IMR-90 (cell line): ENCODE results near the gene GABRQ. TPM values are rescaled to one million over a fixed set of nuclear protein-coding genes. Genes with fewer than 3 reads are reported as not detected.

Experiments used
- ATAC-seq: fragments of 200-7000 bp; cut with Tn5 transposase; 2 replicates; pipeline ENCODE4 v1.9.1; 2020; ENCODE audit warnings: low read depth, mild to moderate bottlenecking, moderate library complexity
- BruUV-seq: library from RNA; stranded (reverse); fragments of 400-500 nt; replicated peaks from 2 replicates; lab custom pipeline; 2021; lab: Mats Ljungman, UMichigan
- CTCF ChIA-PET: fragments of 300-600 bp; formaldehyde crosslinking; extraction: SDS; loops from one replicate; lab custom pipeline; 2021; ENCODE audit warnings: antibody characterized with exemption; lab: Yijun Ruan, JAX
- POLR2A ChIA-PET: fragments of 300-600 bp; sonication (Branson Sonifier 250); formaldehyde crosslinking; loops from one replicate; lab custom pipeline; 2022; ENCODE audit warnings: antibody characterized with exemption; ENCODE audit not compliant: unreplicated experiment; lab: Charles Lee
- DNase-seq: peaks from one replicate; pipeline ENCODE4 v3.0.0; 2013
- H2AFZ ChIP-seq: replicated peaks from 2 replicates; pipeline ENCODE3; 2013; ENCODE audit warnings: low read length, mild to moderate bottlenecking; ENCODE audit not compliant: poor library complexity
- H2AK5ac ChIP-seq: 2 replicates; pipeline ENCODE4 v1.6.1; 2013; ENCODE audit warnings: low read depth, low read length, inconsistent platforms
- H2AK9ac ChIP-seq: replicated peaks from 2 replicates; pipeline ENCODE3; 2013; ENCODE audit warnings: mild to moderate bottlenecking, low read depth, low read length, moderate library complexity; ENCODE audit not compliant: poor library complexity
- H2BK120ac ChIP-seq: 2 replicates; pipeline ENCODE4 v1.6.1; 2013; ENCODE audit warnings: low read depth, low read length, inconsistent platforms
- H2BK15ac ChIP-seq: 3 replicates; pipeline ENCODE4 v1.6.1; 2013; ENCODE audit warnings: low read depth, low read length, inconsistent platforms
- H2BK20ac ChIP-seq: 2 replicates; pipeline ENCODE4 v1.6.1; 2013; ENCODE audit warnings: low read depth, mild to moderate bottlenecking, inconsistent platforms, low read length, moderate library complexity
- H2BK5ac ChIP-seq: 2 replicates; pipeline ENCODE4 v1.6.1; 2013; ENCODE audit warnings: mild to moderate bottlenecking, low read depth, low read length, inconsistent platforms; ENCODE audit not compliant: poor library complexity, severe bottlenecking
- H3K14ac ChIP-seq: replicated peaks from 2 replicates; pipeline ENCODE4 v1.6.1; 2013; ENCODE audit warnings: low read depth, low read length, inconsistent platforms
- H3K18ac ChIP-seq: 2 replicates; pipeline ENCODE4 v1.6.1; 2013; ENCODE audit warnings: low read depth, low read length, control low read depth
- H3K23ac ChIP-seq: 2 replicates; pipeline ENCODE4 v1.6.1; 2013; ENCODE audit warnings: low read depth, low read length, inconsistent platforms
- H3K27ac ChIP-seq: 2 replicates; pipeline ENCODE4 v1.5.1; 2013; ENCODE audit warnings: mild to moderate bottlenecking, control low read depth, low read length; ENCODE audit not compliant: insufficient read depth
- H3K27me3 ChIP-seq: 2 replicates; pipeline ENCODE4 v1.6.1; 2013; ENCODE audit warnings: low read length; ENCODE audit not compliant: control insufficient read depth, insufficient read depth
- H3K36me3 ChIP-seq: 2 replicates; pipeline ENCODE4 v1.6.1; 2013; ENCODE audit warnings: low read length, mixed read lengths; ENCODE audit not compliant: control insufficient read depth, insufficient read depth
- H3K4ac ChIP-seq: 2 replicates; pipeline ENCODE4 v1.6.1; 2013; ENCODE audit warnings: low read depth, low read length, inconsistent platforms
- H3K4me1 ChIP-seq: 2 replicates; pipeline ENCODE4 v1.6.1; 2013; ENCODE audit warnings: low read length, mixed read lengths; ENCODE audit not compliant: control insufficient read depth, insufficient read depth
- H3K4me2 ChIP-seq: 2 replicates; pipeline ENCODE4 v1.6.1; 2013; ENCODE audit warnings: low read depth, mild to moderate bottlenecking, control low read depth, low read length, moderate library complexity
- H3K4me3 ChIP-seq: 2 replicates; pipeline ENCODE4 v1.5.1; 2013; ENCODE audit warnings: low read depth, mild to moderate bottlenecking, control low read depth, low read length, moderate library complexity; ENCODE audit not compliant: insufficient read depth
- H3K56ac ChIP-seq: 2 replicates; pipeline ENCODE4 v1.6.1; 2013; ENCODE audit warnings: low read length, inconsistent platforms; ENCODE audit not compliant: insufficient read depth; ENCODE audit errors: extremely low read depth
- H3K79me1 ChIP-seq, 2 experiments: 2 replicates each; pipeline ENCODE4 v1.6.1; 2013; ENCODE audit warnings: low read length in 2 of 2, inconsistent platforms in 1 of 2, low read depth in 1 of 2
- H3K9ac ChIP-seq: 2 replicates; pipeline ENCODE4 v1.6.1; 2013; ENCODE audit warnings: low read depth, low read length, control low read depth
- H3K9me1 ChIP-seq: 2 replicates; pipeline ENCODE4 v1.6.1; 2013; ENCODE audit warnings: low read length, inconsistent platforms; ENCODE audit not compliant: insufficient read depth
- H3K9me3 ChIP-seq: 2 replicates; pipeline ENCODE4 v1.6.1; 2013; ENCODE audit warnings: low read length; ENCODE audit not compliant: control insufficient read depth, insufficient read depth
- H4K20me1 ChIP-seq: 2 replicates; pipeline ENCODE4 v1.6.1; 2013; ENCODE audit warnings: low read length, inconsistent platforms; ENCODE audit not compliant: insufficient read depth
- H4K5ac ChIP-seq: 2 replicates; pipeline ENCODE4 v1.6.1; 2013; ENCODE audit warnings: mild to moderate bottlenecking, low read depth, low read length, control low read depth
- H4K8ac ChIP-seq, 2 experiments: 2 replicates each; pipeline ENCODE4 v1.6.1; 2013; ENCODE audit warnings: low read depth in 2 of 2, low read length in 2 of 2, control low read depth in 1 of 2, inconsistent platforms in 1 of 2
- H4K91ac ChIP-seq: 2 replicates; pipeline ENCODE4 v1.6.1; 2013; ENCODE audit warnings: low read depth, low read length, inconsistent platforms; ENCODE audit not compliant: insufficient read depth
- CEBPB ChIP-seq: IDR thresholded peaks from 2 replicates; pipeline ENCODE4 v1.6.1; 2012; ENCODE audit warnings: low read depth, low read length, improper control_type of control experiment
- CHD1 ChIP-seq: IDR thresholded peaks from 2 replicates; pipeline ENCODE4 v1.6.1; 2012; ENCODE audit warnings: low read depth, low read length, improper control_type of control experiment
- ELK1 ChIP-seq: fragments of 150-350 bp; IDR thresholded peaks from 2 replicates; pipeline ENCODE4 v1.6.1; 2016; ENCODE audit warnings: low read depth, mild to moderate bottlenecking, low read length, moderate library complexity, borderline replicate concordance
- MAFK ChIP-seq: IDR thresholded peaks from 2 replicates; pipeline ENCODE4 v1.6.1; 2012; ENCODE audit warnings: low read depth, low read length, improper control_type of control experiment
- MXI1 ChIP-seq: IDR thresholded peaks from 2 replicates; pipeline ENCODE4 v1.6.1; 2012; ENCODE audit warnings: low read depth, mild to moderate bottlenecking, low read length, moderate library complexity, borderline replicate concordance
- POLR2A ChIP-seq: IDR thresholded peaks from 2 replicates; pipeline ENCODE4 v1.6.1; 2012; ENCODE audit warnings: mild to moderate bottlenecking, low read depth, low read length
- SMC3 ChIP-seq: fragments of 150-350 bp; IDR thresholded peaks from 2 replicates; pipeline ENCODE4 v1.6.1; 2016; ENCODE audit warnings: low read depth, mild to moderate bottlenecking, antibody characterized with exemption, low read length, moderate library complexity
- WGBS, 2 experiments: methylation state at CpG; one replicate each; pipeline versions ENCODE4 v1.1.5 to v1.1.7; 2013; ENCODE audit warnings: missing lambda C conversion rate in 2 of 2; ENCODE audit not compliant: insufficient read length in 1 of 2; ENCODE audit errors: extremely low coverage in 2 of 2; 5-methylcytosine and 5-hydroxymethylcytosine counted together
- dilution Hi-C: fragments of 300-500 bp; cut with HindIII; formaldehyde crosslinking; loops from one replicate; pipeline ENCODE4 v1.14.3; 2018; ENCODE audit warnings: low sequenced_read_pairs; ENCODE audit not compliant: unreplicated experiment
- in situ Hi-C: fragments of 300-500 bp; cut with MboI; formaldehyde crosslinking; loops from 3 replicates; pipeline ENCODE4 v1.14.3; 2019; ENCODE audit warnings: low sequenced_read_pairs, inconsistent platforms, mixed read lengths
- intact Hi-C: fragments of 100-400 bp; cut with micrococcal nuclease; formaldehyde crosslinking; loops from 2 replicates; pipeline ENCODE4 v1.10.0; 2022
- polyA plus RNA-seq, 3 experiments: library from polyadenylated mRNA; depleted of rRNA; stranded (reverse); fragments of >200 nt; gene quantifications; 2 replicates each; pipeline ENCODE4 v1.2.3, GENCODE V29; 2012; ENCODE audit warnings: low replicate concordance in 1 of 3
- total RNA-seq: library from RNA; depleted of rRNA; stranded (reverse); fragments of >200 nt; gene quantifications from 2 replicates; pipeline ENCODE4 v1.2.3, GENCODE V29; 2012
- TF ChIP-seq, protein P1 (sequence below): conservative IDR thresholded peaks from 2 replicates; pipeline ENCODE4 v1.5.1; 2012; ENCODE audit warnings: mild to moderate bottlenecking, low read depth, low read length, improper control_type of control experiment

The GABRQ gene
- total and polyA plus RNA-seq, 2 of the 4 experiments (the other 2 are of a cell fraction), result under 0.01 to 0.03 TPM

DNA sequence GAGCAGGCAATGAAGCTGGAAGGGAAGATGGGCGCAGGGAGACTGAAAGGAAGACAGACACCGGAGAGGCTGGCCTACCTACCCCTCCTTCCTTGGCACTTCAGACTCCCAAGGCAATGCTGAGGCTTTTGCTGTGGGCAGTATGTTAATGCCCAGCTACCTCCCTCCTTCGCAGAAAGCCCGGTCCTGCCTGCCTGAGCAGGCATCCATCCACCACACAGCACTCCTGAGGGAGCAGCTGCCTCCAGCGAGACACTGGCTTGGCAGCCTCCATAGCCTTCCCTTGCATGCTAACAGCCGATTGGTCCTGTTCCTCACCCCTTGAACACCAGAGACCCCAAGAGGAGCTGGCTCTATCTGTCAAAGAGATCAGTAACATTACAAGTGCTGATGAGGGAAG is 14.4 kb downstream of the GABRQ start:
- H3K4me1 ChIP-seq, result no peaks in the 10 kb centered on the region
- H2AFZ ChIP-seq, result no peak overlapping the region
- no peak overlapping the region for H2BK120ac ChIP-seq
- H3K36me3 ChIP-seq, result no peaks in the 10 kb centered on the region
- ATAC-seq, result no peak
- no peaks in the 10 kb centered on the region for H3K27me3 ChIP-seq
- no peak overlapping the region for H3K4ac ChIP-seq
- H4K5ac ChIP-seq, result no peak overlapping the region
- no peak overlapping the region for H2BK20ac ChIP-seq
- ChIA-PET CTCF (no interaction called here), POLR2A (no interaction called here)
- no peak overlapping the region for H4K8ac ChIP-seq
- no peaks in the 10 kb centered on the region for H3K79me1 ChIP-seq
- no peak overlapping the region for H3K56ac ChIP-seq
- no peak overlapping the region for H3K14ac ChIP-seq
- intact Hi-C loops (no loop called here), in situ Hi-C loops (no loop called here), dilution Hi-C loops (no loop called here)
- DNase-seq, result no peak
- H3K4me2 ChIP-seq, result no peak overlapping the region
- H4K20me1 ChIP-seq, result no peaks in the 10 kb centered on the region
- H4K91ac ChIP-seq, result no peak overlapping the region
- H3K9me1 ChIP-seq, result no peaks in the 10 kb centered on the region
- H3K9ac ChIP-seq, result no peak overlapping the region
- H2BK15ac ChIP-seq, result no peak overlapping the region
- no TSS peak for BruUV-seq
- H2AK9ac ChIP-seq, result no peak overlapping the region
- no peak overlapping the region for H3K18ac ChIP-seq
- no peak overlapping the region for H2BK5ac ChIP-seq
- H2AK5ac ChIP-seq, result no peak overlapping the region
- H3K23ac ChIP-seq, result no peak overlapping the region
- WGBS, 2 experiments, result 50% methylated on average over 2 of the region's 6 CpGs; no CpG with 5 or more reads in 1 of the 2 experiments
- H3K9me3 ChIP-seq, result peaks cover 4% of the 10 kb centered on the region; the same call in 1 of the 2 replicates
- H3K27ac ChIP-seq, result no peak overlapping the region
- TF ChIP-seq CHD1, result no peak
- TF ChIP-seq MAFK, result no peak
- TF ChIP-seq MXI1, result no peak
- TF ChIP-seq, protein P1, sequence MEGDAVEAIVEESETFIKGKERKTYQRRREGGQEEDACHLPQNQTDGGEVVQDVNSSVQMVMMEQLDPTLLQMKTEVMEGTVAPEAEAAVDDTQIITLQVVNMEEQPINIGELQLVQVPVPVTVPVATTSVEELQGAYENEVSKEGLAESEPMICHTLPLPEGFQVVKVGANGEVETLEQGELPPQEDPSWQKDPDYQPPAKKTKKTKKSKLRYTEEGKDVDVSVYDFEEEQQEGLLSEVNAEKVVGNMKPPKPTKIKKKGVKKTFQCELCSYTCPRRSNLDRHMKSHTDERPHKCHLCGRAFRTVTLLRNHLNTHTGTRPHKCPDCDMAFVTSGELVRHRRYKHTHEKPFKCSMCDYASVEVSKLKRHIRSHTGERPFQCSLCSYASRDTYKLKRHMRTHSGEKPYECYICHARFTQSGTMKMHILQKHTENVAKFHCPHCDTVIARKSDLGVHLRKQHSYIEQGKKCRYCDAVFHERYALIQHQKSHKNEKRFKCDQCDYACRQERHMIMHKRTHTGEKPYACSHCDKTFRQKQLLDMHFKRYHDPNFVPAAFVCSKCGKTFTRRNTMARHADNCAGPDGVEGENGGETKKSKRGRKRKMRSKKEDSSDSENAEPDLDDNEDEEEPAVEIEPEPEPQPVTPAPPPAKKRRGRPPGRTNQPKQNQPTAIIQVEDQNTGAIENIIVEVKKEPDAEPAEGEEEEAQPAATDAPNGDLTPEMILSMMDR, result no peak
- no peak for TF ChIP-seq CEBPB
- TF ChIP-seq ELK1, result no peak
- no peak for TF ChIP-seq SMC3
- TF ChIP-seq POLR2A, result no peak
- H3K4me3 ChIP-seq, result no peak overlapping the region
